Measurements from ENCODE around the gene RYR1.

DNA sequence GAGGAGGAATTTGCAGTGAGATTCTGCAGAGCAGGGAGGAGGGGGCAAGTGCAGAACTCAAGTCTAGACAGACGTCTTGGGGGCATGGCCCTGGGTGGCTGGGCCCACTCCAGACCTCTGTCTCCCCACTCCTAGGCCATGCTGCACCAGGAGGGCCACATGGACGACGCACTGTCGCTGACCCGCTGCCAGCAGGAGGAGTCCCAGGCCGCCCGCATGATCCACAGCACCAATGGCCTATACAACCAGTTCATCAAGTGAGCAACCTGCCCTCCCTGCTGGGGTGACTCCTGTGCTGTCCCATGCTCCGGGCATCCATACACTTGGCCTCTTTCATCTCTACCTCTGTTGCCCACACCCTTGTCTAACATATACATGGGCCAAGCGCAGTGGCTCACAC is 18.1 kb downstream of the RYR1 start:
- TF ChIP-seq, protein P1, sequence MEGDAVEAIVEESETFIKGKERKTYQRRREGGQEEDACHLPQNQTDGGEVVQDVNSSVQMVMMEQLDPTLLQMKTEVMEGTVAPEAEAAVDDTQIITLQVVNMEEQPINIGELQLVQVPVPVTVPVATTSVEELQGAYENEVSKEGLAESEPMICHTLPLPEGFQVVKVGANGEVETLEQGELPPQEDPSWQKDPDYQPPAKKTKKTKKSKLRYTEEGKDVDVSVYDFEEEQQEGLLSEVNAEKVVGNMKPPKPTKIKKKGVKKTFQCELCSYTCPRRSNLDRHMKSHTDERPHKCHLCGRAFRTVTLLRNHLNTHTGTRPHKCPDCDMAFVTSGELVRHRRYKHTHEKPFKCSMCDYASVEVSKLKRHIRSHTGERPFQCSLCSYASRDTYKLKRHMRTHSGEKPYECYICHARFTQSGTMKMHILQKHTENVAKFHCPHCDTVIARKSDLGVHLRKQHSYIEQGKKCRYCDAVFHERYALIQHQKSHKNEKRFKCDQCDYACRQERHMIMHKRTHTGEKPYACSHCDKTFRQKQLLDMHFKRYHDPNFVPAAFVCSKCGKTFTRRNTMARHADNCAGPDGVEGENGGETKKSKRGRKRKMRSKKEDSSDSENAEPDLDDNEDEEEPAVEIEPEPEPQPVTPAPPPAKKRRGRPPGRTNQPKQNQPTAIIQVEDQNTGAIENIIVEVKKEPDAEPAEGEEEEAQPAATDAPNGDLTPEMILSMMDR (IDR thresholded peaks at IDR 0.05): no peak
- no peak for TF ChIP-seq POLR2AphosphoS5 (IDR thresholded peaks at IDR 0.05)
- TF ChIP-seq POLR2A (IDR thresholded peaks at IDR 0.05): no peak
- TF ChIP-seq EP300 (IDR thresholded peaks at IDR 0.05): no peak
